ENCODE data around the gene AOAH.

DNA sequence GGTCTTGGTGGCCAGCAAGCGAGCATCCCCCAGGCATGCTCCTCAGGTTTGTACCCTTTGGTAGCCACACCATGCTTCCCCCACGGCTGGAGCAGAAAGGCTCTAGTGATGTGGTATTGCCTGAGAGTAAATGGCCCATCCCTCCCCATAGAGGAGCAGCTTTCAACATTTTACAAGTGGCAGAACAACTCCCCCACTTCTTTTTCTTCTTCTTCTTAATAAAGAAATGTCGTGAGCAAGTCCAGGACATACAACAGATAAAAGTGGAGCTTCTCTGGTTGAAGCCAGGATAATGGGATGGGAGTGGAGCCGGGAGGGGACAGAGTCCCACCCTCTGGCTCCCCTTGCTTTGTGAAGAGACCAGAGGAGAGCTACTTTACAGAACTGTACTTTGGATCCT, 203.2 kb downstream of the AOAH start:
- TF ChIP-seq TFE3 (CRISPR knock-in tag; IDR thresholded peaks at IDR 0.05) (no peak), SRSF9 (IDR thresholded peaks at IDR 0.05; ENCODE audit: borderline replicate concordance, insufficient read depth, low read depth, low read length, poor library complexity, severe bottlenecking) (no peak)

Measured in HepG2 (cell line).